SJSA1 (cell line): ENCODE data around the gene POLR2C. TPM values are rescaled to one million over a fixed set of nuclear protein-coding genes. Genes with fewer than 3 reads are reported as not detected.

Experiments used
- DNase-seq, 2 experiments: peaks; one replicate each; pipeline ENCODE4 v3.0.0-alpha.2; 2015 to 2020; ENCODE audit warnings: low spot score in 2 of 2, low read depth in 1 of 2
- H3K27ac ChIP-seq: fragments of 250-450 bp; sonication (Bioruptor Pico); 2 replicates; pipeline ENCODE4 v1.5.1; 2020; ENCODE audit warnings: mild to moderate bottlenecking, moderate library complexity
- H3K27me3 ChIP-seq: fragments of 250-450 bp; sonication (Bioruptor Pico); replicated peaks from 2 replicates; pipeline ENCODE4 v1.5.1; 2020; ENCODE audit warnings: mild to moderate bottlenecking, moderate library complexity
- H3K36me3 ChIP-seq: fragments of 250-450 bp; sonication (Bioruptor Pico); 2 replicates; pipeline ENCODE4 v1.5.1; 2020; ENCODE audit warnings: mild to moderate bottlenecking
- H3K4me1 ChIP-seq: fragments of 250-450 bp; sonication (Bioruptor Pico); replicated peaks from 2 replicates; pipeline ENCODE4 v1.6.1; 2021; ENCODE audit warnings: mild to moderate bottlenecking
- H3K4me3 ChIP-seq: fragments of 250-450 bp; sonication (Bioruptor Pico); 2 replicates; pipeline ENCODE4 v1.5.1; 2020; ENCODE audit warnings: mild to moderate bottlenecking
- H3K9me3 ChIP-seq: fragments of 250-450 bp; sonication (Bioruptor Pico); replicated peaks from 2 replicates; pipeline ENCODE4 v1.5.1; 2020; ENCODE audit warnings: mild to moderate bottlenecking
- total RNA-seq: library from RNA; depleted of rRNA; stranded (reverse); fragments of >200 nt; shearing (Covaris generic); gene quantifications from 2 replicates; pipeline ENCODE4 v1.2.3, GENCODE V29; 2014

The POLR2C gene
- total RNA-seq, 1 experiment from 2014 or later, result 200 TPM

GRCh38 chr16:57470711-57471110 lies 8.2 kb downstream of the POLR2C start:
- Histone ChIP-seq H3K36me3 (peaks cover 76% of the 10 kb centered on the region), H3K27ac (no peak overlapping the region), H3K4me3 (no peak overlapping the region), H3K27me3 (no peaks in the 10 kb centered on the region), H3K9me3 (no peaks in the 10 kb centered on the region), H3K4me1 (no peaks in the 10 kb centered on the region)
- DNase-seq, result no peak

GRCh38 chr16:57471209-57471608 lies 8.7 kb downstream of the POLR2C start:
- Histone ChIP-seq H3K27me3 (no peaks in the 10 kb centered on the region), H3K36me3 (peaks cover 71% of the 10 kb centered on the region), H3K4me1 (no peaks in the 10 kb centered on the region), H3K9me3 (no peaks in the 10 kb centered on the region), H3K27ac (no peak overlapping the region), H3K4me3 (no peak overlapping the region)
- no peak for DNase-seq

GRCh38 chr16:57471852-57472664 lies 9.6 kb downstream of the POLR2C start:
- Histone ChIP-seq H3K27ac (no peak overlapping the region), H3K4me3 (no peak overlapping the region), H3K36me3 (peaks cover 63% of the 10 kb centered on the region), H3K9me3 (no peaks in the 10 kb centered on the region), H3K27me3 (no peaks in the 10 kb centered on the region), H3K4me1 (no peaks in the 10 kb centered on the region)
- DNase-seq, result no peak

GRCh38 chr16:57472665-57473060 lies 10.2 kb downstream of the POLR2C start:
- Histone ChIP-seq H3K27ac (no peak overlapping the region), H3K27me3 (no peaks in the 10 kb centered on the region), H3K4me1 (no peaks in the 10 kb centered on the region), H3K4me3 (no peak overlapping the region), H3K36me3 (peaks cover 57% of the 10 kb centered on the region), H3K9me3 (no peaks in the 10 kb centered on the region)
- DNase-seq, result no peak

GRCh38 chr16:57473176-57473840 lies 10.8 kb downstream of the POLR2C start:
- Histone ChIP-seq H3K27me3 (no peaks in the 10 kb centered on the region), H3K4me3 (no peak overlapping the region), H3K27ac (no peak overlapping the region), H3K36me3 (peaks cover 50% of the 10 kb centered on the region), H3K9me3 (no peaks in the 10 kb centered on the region), H3K4me1 (no peaks in the 10 kb centered on the region)
- DNase-seq, result no peak

GRCh38 chr16:57473906-57474305 lies 11.4 kb downstream of the POLR2C start:
- H3K27ac ChIP-seq, result no peak overlapping the region
- H3K9me3 ChIP-seq, result no peaks in the 10 kb centered on the region
- H3K4me3 ChIP-seq, result no peak overlapping the region
- DNase-seq, result no peak
- peaks cover 44% of the 10 kb centered on the region for H3K36me3 ChIP-seq
- no peaks in the 10 kb centered on the region for H3K27me3 ChIP-seq
- H3K4me1 ChIP-seq, result no peaks in the 10 kb centered on the region

GRCh38 chr16:57474671-57475661 lies 12.5 kb downstream of the POLR2C start:
- H3K4me1 ChIP-seq, result no peaks in the 10 kb centered on the region

GRCh38 chr16:57475711-57476339 lies 13.3 kb downstream of the POLR2C start:
- H3K4me1 ChIP-seq, result peaks cover 4% of the 10 kb centered on the region; the same call in 1 of the 2 replicates
- no peaks in the 10 kb centered on the region for H3K9me3 ChIP-seq
- no peak for DNase-seq
- peaks cover 25% of the 10 kb centered on the region for H3K36me3 ChIP-seq
- no peak overlapping the region for H3K27ac ChIP-seq
- no peak overlapping the region for H3K4me3 ChIP-seq
- no peaks in the 10 kb centered on the region for H3K27me3 ChIP-seq

More at GRCh38 chr16:57474671-57475661, 12.5 kb downstream of the POLR2C start:
- no peaks in the 10 kb centered on the region for H3K27me3 ChIP-seq
- H3K9me3 ChIP-seq, result no peaks in the 10 kb centered on the region
- no peak for DNase-seq
- H3K4me3 ChIP-seq, result no peak overlapping the region
- peaks cover 34% of the 10 kb centered on the region for H3K36me3 ChIP-seq
- no peak overlapping the region for H3K27ac ChIP-seq

- Histone ChIP-seq H3K27ac (no peak overlapping the region), H3K27me3 (no peaks in the 10 kb centered on the region), H3K4me1 (peaks cover 4% of the 10 kb centered on the region; the same call in 1 of the 2 replicates), H3K36me3 (peaks cover 18% of the 10 kb centered on the region), H3K9me3 (no peaks in the 10 kb centered on the region), H3K4me3 (no peak overlapping the region)
- no peak for DNase-seq
Measured at GRCh38 chr16:57476546-57477410, 14.3 kb downstream of the POLR2C start.

GRCh38 chr16:57477531-57478202 lies 15.2 kb downstream of the POLR2C start:
- no peaks in the 10 kb centered on the region for H3K9me3 ChIP-seq
- no peak for DNase-seq
- H3K4me3 ChIP-seq, result no peak overlapping the region
- no peak overlapping the region for H3K27ac ChIP-seq
- no peaks in the 10 kb centered on the region for H3K27me3 ChIP-seq
- H3K4me1 ChIP-seq, result peaks cover 4% of the 10 kb centered on the region; the same call in 1 of the 2 replicates
- peaks cover 9% of the 10 kb centered on the region for H3K36me3 ChIP-seq

- Histone ChIP-seq H3K27me3 (no peaks in the 10 kb centered on the region), H3K27ac (no peak overlapping the region), H3K4me1 (peaks cover 4% of the 10 kb centered on the region; the same call in 1 of the 2 replicates), H3K9me3 (no peaks in the 10 kb centered on the region), H3K36me3 (peaks cover 2% of the 10 kb centered on the region; the same call in 1 of the 2 replicates), H3K4me3 (no peak overlapping the region)
- DNase-seq, result no peak
Measured at GRCh38 chr16:57478396-57479204, 16.1 kb downstream of the POLR2C start.
